Measurements from ENCODE around the gene GRID2. TPM values are rescaled to one million over a fixed set of nuclear protein-coding genes. Genes with fewer than 3 reads are reported as not detected.

GRID2 gene
- total and polyA plus RNA-seq, 9 of the 15 experiments (the other 6 are each of a cell fraction or from before 2014, with no cell fraction given) = 0.04 TPM; not detected in 7

- intact Hi-C loops (cut with micrococcal nuclease) (no loop called here), in situ Hi-C loops (cut with MboI) (no loop called here)
- H4K20me1 ChIP-seq (replicated peaks; ENCODE audit: control insufficient read depth, insufficient read depth, low read length) = no peaks in the 10 kb centered on the region
- H3K27ac ChIP-seq (ENCODE audit: extremely low read depth, low read depth, low read length) = no peak overlapping the region
- H3K79me2 ChIP-seq (ENCODE audit: control insufficient read depth, insufficient read depth, low read length) = no peaks in the 10 kb centered on the region
- no peak overlapping the region for H3K4me2 ChIP-seq (ENCODE audit: insufficient read depth, low read length)
- no peak overlapping the region for H2AFZ ChIP-seq (ENCODE audit: low read depth, low read length)
- FAIRE-seq (no peak), ATAC-seq (no peak), DNase-seq (ENCODE audit: extremely low read depth in 1 of 4, low spot score in 3 of 4) (no peak)
- no peak for TF ChIP-seq GATAD2B (IDR thresholded peaks at IDR 0.05; ENCODE audit: borderline replicate concordance)
- no peaks in the 10 kb centered on the region for H3K36me3 ChIP-seq (ENCODE audit: control insufficient read depth, insufficient read depth, low read length)
- POLR2A ChIA-PET = no interaction called here
- H3K9me3 ChIP-seq (replicated peaks; ENCODE audit: control insufficient read depth, insufficient read depth, low read depth, low read length) = no peaks in the 10 kb centered on the region
- no TSS peak for BruUV-seq (replicated peaks)
- CTCF ChIA-PET (ENCODE audit: low intra/inter-chr PET ratio) = no interaction called here
- no peaks in the 10 kb centered on the region for H3K4me1 ChIP-seq (replicated peaks in 1 of 2; ENCODE audit: control insufficient read depth in 2 of 2, insufficient read depth in 2 of 2, low read length in 2 of 2)
- H3K9ac ChIP-seq (ENCODE audit: insufficient read depth in 1 of 2, low read depth in 2 of 2, low read length in 2 of 2) = no peak overlapping the region
- H3K4me3 ChIP-seq = no peak overlapping the region
- no peaks in the 10 kb centered on the region for H3K9me1 ChIP-seq (ENCODE audit: control insufficient read depth, insufficient read depth, low read length)
- H3K27me3 ChIP-seq (ENCODE audit: control insufficient read depth in 2 of 2, insufficient read depth in 2 of 2, low read length in 2 of 2) = no peaks in the 10 kb centered on the region
Observed at GRCh38 chr4:93746031-93746430, 1442.3 kb downstream of the GRID2 start.

DNA sequence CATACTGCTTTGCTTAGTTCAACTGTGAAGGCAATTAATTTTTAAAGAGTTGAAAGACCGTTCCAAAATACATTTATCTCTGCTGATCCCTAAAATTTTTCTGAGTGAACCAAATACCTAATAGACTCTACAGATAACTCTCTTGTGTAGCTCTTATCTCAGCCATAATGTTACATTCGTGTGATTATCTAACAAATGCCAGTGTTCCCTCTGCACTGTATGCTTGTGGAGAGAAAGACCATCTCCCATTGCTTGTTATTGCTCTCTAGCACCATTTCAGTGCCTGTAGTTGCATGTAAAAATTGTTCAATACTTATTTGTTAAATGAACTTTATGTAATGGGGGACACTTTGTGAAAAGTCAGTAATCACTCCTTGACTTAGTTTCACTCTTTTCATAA, 1443.5 kb downstream of the GRID2 start:
- H3K4me2 ChIP-seq (ENCODE audit: insufficient read depth, low read length) = no peak overlapping the region
- H3K27ac ChIP-seq (ENCODE audit: extremely low read depth, low read depth, low read length) = no peak overlapping the region
- ATAC-seq (no peak), DNase-seq (ENCODE audit: extremely low read depth in 1 of 4, low spot score in 3 of 4) (no peak), FAIRE-seq (no peak)
- H3K79me2 ChIP-seq (ENCODE audit: control insufficient read depth, insufficient read depth, low read length) = no peaks in the 10 kb centered on the region
- H3K27me3 ChIP-seq (ENCODE audit: control insufficient read depth in 2 of 2, insufficient read depth in 2 of 2, low read length in 2 of 2) = no peaks in the 10 kb centered on the region
- no peaks in the 10 kb centered on the region for H4K20me1 ChIP-seq (replicated peaks; ENCODE audit: control insufficient read depth, insufficient read depth, low read length)
- POLR2A ChIA-PET = interaction anchor here (0.6 kb wide), 1 partner anchor 1280 kb away, joined by 3 read pairs; no protein-coding TSS in a partner anchor
- H3K9ac ChIP-seq (ENCODE audit: insufficient read depth in 1 of 2, low read depth in 2 of 2, low read length in 2 of 2) = no peak overlapping the region
- intact Hi-C loops (cut with micrococcal nuclease) = no loop called here
- no peak overlapping the region for H2AFZ ChIP-seq (ENCODE audit: low read depth, low read length)
- no TSS peak for BruUV-seq (replicated peaks)
- no peaks in the 10 kb centered on the region for H3K4me1 ChIP-seq (replicated peaks in 1 of 2; ENCODE audit: control insufficient read depth in 2 of 2, insufficient read depth in 2 of 2, low read length in 2 of 2)
- H3K4me3 ChIP-seq = no peak overlapping the region
- no peaks in the 10 kb centered on the region for H3K9me3 ChIP-seq (replicated peaks; ENCODE audit: control insufficient read depth, insufficient read depth, low read depth, low read length)
- in situ Hi-C loops (cut with MboI) = no loop called here
- CTCF ChIA-PET (ENCODE audit: low intra/inter-chr PET ratio) = no interaction called here
- no peaks in the 10 kb centered on the region for H3K36me3 ChIP-seq (ENCODE audit: control insufficient read depth, insufficient read depth, low read length)
- 0% methylated on average over 2 of the region's 2 CpGs for WGBS (ENCODE audit: insufficient coverage, low coverage, missing lambda C conversion rate)
- H3K9me1 ChIP-seq (ENCODE audit: control insufficient read depth, insufficient read depth, low read length) = no peaks in the 10 kb centered on the region
- TF ChIP-seq ZBTB26 (CRISPR knock-in tag; IDR thresholded peaks at IDR 0.05) (no peak), SAFB2 (IDR thresholded peaks at IDR 0.05; ENCODE audit: borderline replicate concordance, low read depth, low read length, severe bottlenecking) (no peak), NCOA1 (IDR thresholded peaks at IDR 0.05; ENCODE audit: low read depth) (no peak), SRSF9 (IDR thresholded peaks at IDR 0.05; ENCODE audit: borderline replicate concordance, low read depth, low read length) (no peak), NEUROD1 (IDR thresholded peaks at IDR 0.05; ENCODE audit: borderline replicate concordance, low read depth, low read length, partially characterized antibody) (no peak), SMAD3 (CRISPR knock-in tag; conservative IDR thresholded peaks at IDR 0.05) (no peak), FOSL1 (tag; conservative IDR thresholded peaks at IDR 0.05) (no peak), ZC3H8 (IDR thresholded peaks at IDR 0.05) (no peak), ZNF431 (CRISPR knock-in tag; IDR thresholded peaks at IDR 0.05) (no peak)
- TF ChIP-seq, protein P1, sequence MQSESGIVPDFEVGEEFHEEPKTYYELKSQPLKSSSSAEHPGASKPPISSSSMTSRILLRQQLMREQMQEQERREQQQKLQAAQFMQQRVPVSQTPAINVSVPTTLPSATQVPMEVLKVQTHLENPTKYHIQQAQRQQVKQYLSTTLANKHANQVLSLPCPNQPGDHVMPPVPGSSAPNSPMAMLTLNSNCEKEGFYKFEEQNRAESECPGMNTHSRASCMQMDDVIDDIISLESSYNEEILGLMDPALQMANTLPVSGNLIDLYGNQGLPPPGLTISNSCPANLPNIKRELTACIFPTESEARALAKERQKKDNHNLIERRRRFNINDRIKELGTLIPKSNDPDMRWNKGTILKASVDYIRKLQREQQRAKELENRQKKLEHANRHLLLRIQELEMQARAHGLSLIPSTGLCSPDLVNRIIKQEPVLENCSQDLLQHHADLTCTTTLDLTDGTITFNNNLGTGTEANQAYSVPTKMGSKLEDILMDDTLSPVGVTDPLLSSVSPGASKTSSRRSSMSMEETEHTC (IDR thresholded peaks at IDR 0.05) = no peak
- TF ChIP-seq, protein P2, sequence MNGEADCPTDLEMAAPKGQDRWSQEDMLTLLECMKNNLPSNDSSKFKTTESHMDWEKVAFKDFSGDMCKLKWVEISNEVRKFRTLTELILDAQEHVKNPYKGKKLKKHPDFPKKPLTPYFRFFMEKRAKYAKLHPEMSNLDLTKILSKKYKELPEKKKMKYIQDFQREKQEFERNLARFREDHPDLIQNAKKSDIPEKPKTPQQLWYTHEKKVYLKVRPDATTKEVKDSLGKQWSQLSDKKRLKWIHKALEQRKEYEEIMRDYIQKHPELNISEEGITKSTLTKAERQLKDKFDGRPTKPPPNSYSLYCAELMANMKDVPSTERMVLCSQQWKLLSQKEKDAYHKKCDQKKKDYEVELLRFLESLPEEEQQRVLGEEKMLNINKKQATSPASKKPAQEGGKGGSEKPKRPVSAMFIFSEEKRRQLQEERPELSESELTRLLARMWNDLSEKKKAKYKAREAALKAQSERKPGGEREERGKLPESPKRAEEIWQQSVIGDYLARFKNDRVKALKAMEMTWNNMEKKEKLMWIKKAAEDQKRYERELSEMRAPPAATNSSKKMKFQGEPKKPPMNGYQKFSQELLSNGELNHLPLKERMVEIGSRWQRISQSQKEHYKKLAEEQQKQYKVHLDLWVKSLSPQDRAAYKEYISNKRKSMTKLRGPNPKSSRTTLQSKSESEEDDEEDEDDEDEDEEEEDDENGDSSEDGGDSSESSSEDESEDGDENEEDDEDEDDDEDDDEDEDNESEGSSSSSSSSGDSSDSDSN (IDR thresholded peaks at IDR 0.05; ENCODE audit: borderline replicate concordance in 1 of 2, low read depth in 2 of 2, low read length in 2 of 2) = no peak
